Measurements from ENCODE around the gene ZNF141.
"Not testable (repeated sequence)": the region's sequence is repeated elsewhere in the genome, so short reads cannot be mapped to it uniquely, and the experiment has no call there.

ZNF141 gene

GRCh38 chr4:385934-386707 is 48.5 kb downstream of the ZNF141 start:
- DNase-seq = no peak

DNA sequence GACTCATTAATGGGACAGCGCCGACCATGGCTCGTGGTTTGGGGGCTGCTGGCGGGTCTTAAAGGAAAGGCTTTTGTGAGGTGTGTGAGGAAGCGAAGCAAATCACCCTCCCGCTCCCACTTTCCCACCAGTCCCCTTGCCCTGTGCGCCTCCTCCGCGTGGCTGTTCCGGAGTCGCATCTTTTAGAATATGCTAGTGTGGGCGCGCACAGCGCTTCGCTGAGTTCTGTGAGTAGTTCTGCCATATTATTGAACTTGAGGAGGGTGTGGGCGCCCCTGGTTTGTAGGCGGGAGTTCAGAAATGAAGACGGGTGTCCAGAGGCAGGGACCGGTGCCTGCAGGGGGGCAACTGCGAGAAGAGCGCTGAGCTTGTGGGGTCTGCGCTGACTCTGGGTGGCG is 49.1 kb downstream of the ZNF141 start:
- no peak for DNase-seq

DNA sequence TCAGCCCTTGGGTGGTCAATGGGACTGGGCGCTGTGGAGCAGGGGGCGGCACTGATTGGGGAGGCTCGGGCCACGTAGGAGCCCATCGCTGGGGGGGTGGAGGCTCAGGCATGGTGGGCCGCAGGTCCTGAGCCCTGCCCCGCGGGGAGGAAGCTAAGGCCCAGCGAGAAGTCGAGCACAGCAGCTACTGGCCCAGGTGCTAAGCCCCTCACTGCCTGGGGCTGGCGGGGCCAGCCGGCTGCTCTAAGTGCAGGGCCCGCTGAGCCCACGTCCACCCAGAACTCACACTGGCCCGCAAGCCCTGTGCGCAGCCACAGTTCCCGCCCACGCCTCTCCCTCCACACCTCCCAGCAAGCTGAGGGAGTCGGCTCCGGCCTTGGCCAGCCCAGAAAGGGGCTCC is 66.4 kb downstream of the ZNF141 start:
- DNase-seq = no peak

- DNase-seq = not testable (repeated sequence)
Observed at GRCh38 chr4:408321-408720, 70.7 kb downstream of the ZNF141 start.

DNA sequence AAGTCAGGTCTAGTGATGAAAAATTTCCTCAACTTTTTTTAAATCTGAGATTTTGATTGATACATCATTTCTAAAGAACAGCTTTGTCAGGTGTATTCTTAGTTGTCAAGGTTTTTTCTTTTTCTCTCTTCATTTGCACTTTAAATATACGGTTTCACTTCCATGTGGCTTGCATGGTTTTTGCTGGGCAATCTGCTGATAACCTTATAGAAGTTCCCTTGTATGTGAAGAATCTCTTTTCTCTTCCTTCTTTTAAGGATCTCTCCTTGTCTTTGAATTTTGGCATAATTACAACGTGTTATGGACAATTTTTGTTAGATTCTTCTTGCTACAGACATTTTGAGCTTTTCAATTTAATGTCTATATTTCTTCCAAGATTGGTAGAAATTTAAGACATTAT is 85.0 kb downstream of the ZNF141 start:
- DNase-seq = no peak

All from CD4-positive, alpha-beta T cell treated with Interleukin-4 for 1 hour (primary cell).